H1 (cell line): ENCODE results near the gene HTR2A.

Source experiments
- EZH2 ChIP-seq: fragments of 200-600 bp; sonication (generic); IDR thresholded peaks from 2 replicates; pipeline ENCODE4 v1.7.1; 2012; ENCODE audit warnings: low read depth, mild to moderate bottlenecking, moderate library complexity, low read length, inconsistent platforms; ENCODE audit not compliant: severe bottlenecking
- POLR2A ChIP-seq, 2 experiments: IDR thresholded peaks; 1 replicate in 1 of 2; 2 replicates in 1 of 2; pipeline ENCODE4 v1.6.1; 2011; ENCODE audit warnings: low read depth in 2 of 2, low read length in 2 of 2, mild to moderate bottlenecking in 2 of 2; ENCODE audit errors: control extremely low read depth in 1 of 2
- RFX5 ChIP-seq: IDR thresholded peaks from 2 replicates; pipeline ENCODE4 v1.6.1; 2011; ENCODE audit warnings: low read depth, low read length, improper control_type of control experiment, borderline replicate concordance
- USF2 ChIP-seq: IDR thresholded peaks from 2 replicates; pipeline ENCODE4 v1.6.1; 2011; ENCODE audit warnings: low read length, improper control_type of control experiment
- TF ChIP-seq, protein P1 (sequence below), 3 experiments: IDR thresholded peaks; 1 replicate in 2 of 3; 2 replicates in 1 of 3; pipeline versions ENCODE4 v1.5.1 to v1.6.1; 2011; ENCODE audit warnings: low read length in 3 of 3, mild to moderate bottlenecking in 3 of 3, inconsistent platforms in 2 of 3, low read depth in 1 of 3, moderate library complexity in 1 of 3; ENCODE audit not compliant: insufficient read depth in 1 of 3; ENCODE audit errors: control extremely low read depth in 1 of 3

GRCh38 chr13:46893798-46894560 lies 2.9 kb downstream of the HTR2A start:
- TF ChIP-seq RFX5 = no peak
- TF ChIP-seq EZH2 = no peak
- TF ChIP-seq, protein P1, sequence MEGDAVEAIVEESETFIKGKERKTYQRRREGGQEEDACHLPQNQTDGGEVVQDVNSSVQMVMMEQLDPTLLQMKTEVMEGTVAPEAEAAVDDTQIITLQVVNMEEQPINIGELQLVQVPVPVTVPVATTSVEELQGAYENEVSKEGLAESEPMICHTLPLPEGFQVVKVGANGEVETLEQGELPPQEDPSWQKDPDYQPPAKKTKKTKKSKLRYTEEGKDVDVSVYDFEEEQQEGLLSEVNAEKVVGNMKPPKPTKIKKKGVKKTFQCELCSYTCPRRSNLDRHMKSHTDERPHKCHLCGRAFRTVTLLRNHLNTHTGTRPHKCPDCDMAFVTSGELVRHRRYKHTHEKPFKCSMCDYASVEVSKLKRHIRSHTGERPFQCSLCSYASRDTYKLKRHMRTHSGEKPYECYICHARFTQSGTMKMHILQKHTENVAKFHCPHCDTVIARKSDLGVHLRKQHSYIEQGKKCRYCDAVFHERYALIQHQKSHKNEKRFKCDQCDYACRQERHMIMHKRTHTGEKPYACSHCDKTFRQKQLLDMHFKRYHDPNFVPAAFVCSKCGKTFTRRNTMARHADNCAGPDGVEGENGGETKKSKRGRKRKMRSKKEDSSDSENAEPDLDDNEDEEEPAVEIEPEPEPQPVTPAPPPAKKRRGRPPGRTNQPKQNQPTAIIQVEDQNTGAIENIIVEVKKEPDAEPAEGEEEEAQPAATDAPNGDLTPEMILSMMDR (IDR thresholded peaks at IDR 0.05; ENCODE audit: control extremely low read depth in 1 of 3, insufficient read depth in 1 of 3, low read depth in 1 of 3, low read length in 3 of 3) = peak; percentile 66 to 87 (median 72)
- no peak for TF ChIP-seq POLR2A (IDR thresholded peaks at IDR 0.05; ENCODE audit: control extremely low read depth in 1 of 2, low read depth in 2 of 2, low read length in 2 of 2)
- no peak for TF ChIP-seq USF2
